Muscle of leg (tissue), 11 donors: Measurements from ENCODE around the gene ATRNL1. TPM values are rescaled to one million over a fixed set of nuclear protein-coding genes. Genes with fewer than 3 reads are reported as not detected.
"Not testable (repeated sequence)": the region's sequence is repeated elsewhere in the genome, so short reads cannot be mapped to it uniquely, and the experiment has no call there.

Experiments used
- DNase-seq: peaks from one replicate; pipeline ENCODE4 v3.0.0; 2013
- H3K27ac ChIP-seq: one replicate; pipeline ENCODE4 v1.5.1; 2013; ENCODE audit warnings: mild to moderate bottlenecking, low read length, control low read depth
- H3K27me3 ChIP-seq: one replicate; pipeline ENCODE4 v1.6.1; 2013; ENCODE audit warnings: low read length; ENCODE audit not compliant: control insufficient read depth, insufficient read depth
- H3K36me3 ChIP-seq: one replicate; pipeline ENCODE4 v1.6.1; 2013; ENCODE audit warnings: low read length; ENCODE audit not compliant: control insufficient read depth, insufficient read depth
- H3K4me1 ChIP-seq: one replicate; pipeline ENCODE4 v1.6.1; 2013; ENCODE audit warnings: low read length; ENCODE audit not compliant: control insufficient read depth, insufficient read depth
- H3K4me3 ChIP-seq: one replicate; pipeline ENCODE4 v1.5.1; 2013; ENCODE audit warnings: low read length, control low read depth
- H3K9me3 ChIP-seq: replicated peaks from 2 replicates; pipeline ENCODE4 v1.6.1; 2013; ENCODE audit warnings: low read depth, low read length; ENCODE audit not compliant: control insufficient read depth
- WGBS: methylation state at CpG from one replicate; pipeline ENCODE4 v1.1.5; 2013; ENCODE audit warnings: missing lambda C conversion rate; ENCODE audit not compliant: insufficient coverage; 5-methylcytosine and 5-hydroxymethylcytosine counted together
- polyA plus RNA-seq, 8 donors: library from polyadenylated mRNA; unstranded; fragments of 120-200 nt; gene quantifications; one replicate each; pipeline versions ENCODE4 v1.2.1 to v1.2.3, GENCODE V29; 2013; ENCODE audit warnings: inconsistent platforms in 1 of 8, low replicate concordance in 1 of 8; ENCODE audit not compliant: insufficient read length in 8 of 8, insufficient read depth in 1 of 8
- total RNA-seq: library from RNA; stranded (reverse); fragments of 120-200 nt; gene quantifications from one replicate; pipeline ENCODE4 v1.2.4, GENCODE V29; 2013

Gene ATRNL1
- total and polyA plus RNA-seq, 9 donors = 0.42 to 7.1 (median 0.92) TPM

GRCh38 chr10:115295213-115295805 lies 202.1 kb downstream of the ATRNL1 start:
- no peaks in the 10 kb centered on the region for H3K36me3 ChIP-seq
- no peak overlapping the region for H3K4me3 ChIP-seq
- H3K4me1 ChIP-seq = no peaks in the 10 kb centered on the region
- no peak for DNase-seq
- no peaks in the 10 kb centered on the region for H3K27me3 ChIP-seq
- peaks cover 2% of the 10 kb centered on the region for H3K9me3 ChIP-seq
- H3K27ac ChIP-seq = no peak overlapping the region
- 63% methylated on average over 5 of the region's 5 CpGs for WGBS

- no CpG with 5 or more reads among the region's 1 CpG for WGBS
- no peak for DNase-seq
- Histone ChIP-seq H3K27ac (no peak overlapping the region), H3K4me1 (no peaks in the 10 kb centered on the region), H3K4me3 (no peak overlapping the region), H3K36me3 (no peaks in the 10 kb centered on the region), H3K9me3 (no peaks in the 10 kb centered on the region), H3K27me3 (no peaks in the 10 kb centered on the region)
Observed at GRCh38 chr10:115300080-115300479, 206.9 kb downstream of the ATRNL1 start.

- H3K27me3 ChIP-seq, H3K4me1 ChIP-seq, H3K27ac ChIP-seq, H3K4me3 ChIP-seq, H3K9me3 ChIP-seq, DNase-seq, H3K36me3 ChIP-seq: not testable (repeated sequence)
- no CpG with 5 or more reads among the region's 1 CpG for WGBS
Observed at GRCh38 chr10:115319669-115320068, 226.5 kb downstream of the ATRNL1 start.

GRCh38 chr10:115321360-115321759 lies 228.2 kb downstream of the ATRNL1 start:
- no peaks in the 10 kb centered on the region for H3K4me1 ChIP-seq
- DNase-seq = no peak
- H3K36me3 ChIP-seq = no peaks in the 10 kb centered on the region
- no peaks in the 10 kb centered on the region for H3K27me3 ChIP-seq
- H3K4me3 ChIP-seq = no peak overlapping the region
- no peaks in the 10 kb centered on the region for H3K9me3 ChIP-seq
- no CpG with 5 or more reads among the region's 2 CpGs for WGBS
- no peak overlapping the region for H3K27ac ChIP-seq

- Histone ChIP-seq H3K36me3 (no peaks in the 10 kb centered on the region), H3K4me3 (no peak overlapping the region), H3K9me3 (no peaks in the 10 kb centered on the region), H3K4me1 (no peaks in the 10 kb centered on the region), H3K27ac (no peak overlapping the region), H3K27me3 (no peaks in the 10 kb centered on the region)
- DNase-seq = no peak
- WGBS = no CpG with 5 or more reads among the region's 2 CpGs
Observed at GRCh38 chr10:115328331-115328730, 235.2 kb downstream of the ATRNL1 start.

GRCh38 chr10:115335366-115335765 lies 242.2 kb downstream of the ATRNL1 start:
- no peaks in the 10 kb centered on the region for H3K36me3 ChIP-seq
- H3K27ac ChIP-seq = no peak overlapping the region
- no CpG with 5 or more reads among the region's 1 CpG for WGBS
- no peaks in the 10 kb centered on the region for H3K4me1 ChIP-seq
- H3K27me3 ChIP-seq = no peaks in the 10 kb centered on the region
- no peak for DNase-seq
- no peak overlapping the region for H3K4me3 ChIP-seq
- H3K9me3 ChIP-seq = no peaks in the 10 kb centered on the region

GRCh38 chr10:115355162-115355760 lies 262.1 kb downstream of the ATRNL1 start:
- DNase-seq = peak; percentile 69
- H3K4me1 ChIP-seq = no peaks in the 10 kb centered on the region
- no peaks in the 10 kb centered on the region for H3K36me3 ChIP-seq
- H3K27ac ChIP-seq = no peak overlapping the region
- H3K4me3 ChIP-seq = no peak overlapping the region
- no peaks in the 10 kb centered on the region for H3K9me3 ChIP-seq
- H3K27me3 ChIP-seq = no peaks in the 10 kb centered on the region
- 0% methylated on average over 1 of the region's 2 CpGs for WGBS

GRCh38 chr10:115367920-115368319 lies 274.8 kb downstream of the ATRNL1 start:
- not testable (repeated sequence) for H3K36me3 ChIP-seq, H3K4me3 ChIP-seq, DNase-seq, H3K9me3 ChIP-seq, H3K27ac ChIP-seq, H3K4me1 ChIP-seq, H3K27me3 ChIP-seq
- WGBS = 95% methylated on average over 17 of the region's 18 CpGs

- Histone ChIP-seq H3K27ac (no peak overlapping the region), H3K4me3 (no peak overlapping the region), H3K27me3 (no peaks in the 10 kb centered on the region), H3K9me3 (no peaks in the 10 kb centered on the region), H3K36me3 (no peaks in the 10 kb centered on the region), H3K4me1 (no peaks in the 10 kb centered on the region)
- WGBS = no CpG with 5 or more reads among the region's 1 CpG
- no peak for DNase-seq
Observed at GRCh38 chr10:115379064-115379463, 285.9 kb downstream of the ATRNL1 start.

GRCh38 chr10:115384665-115385064 lies 291.5 kb downstream of the ATRNL1 start:
- H3K4me3 ChIP-seq = no peak overlapping the region
- no peaks in the 10 kb centered on the region for H3K27me3 ChIP-seq
- H3K36me3 ChIP-seq = no peaks in the 10 kb centered on the region
- WGBS = no CpG with 5 or more reads among the region's 1 CpG
- H3K4me1 ChIP-seq = no peaks in the 10 kb centered on the region
- H3K27ac ChIP-seq = no peak overlapping the region
- DNase-seq = no peak
- no peaks in the 10 kb centered on the region for H3K9me3 ChIP-seq

- Histone ChIP-seq H3K27me3 (no peaks in the 10 kb centered on the region), H3K27ac (no peak overlapping the region), H3K36me3 (no peaks in the 10 kb centered on the region), H3K4me3 (no peak overlapping the region), H3K4me1 (no peaks in the 10 kb centered on the region), H3K9me3 (no peaks in the 10 kb centered on the region)
- DNase-seq = no peak
- WGBS = no CpG with 5 or more reads among the region's 1 CpG
Observed at GRCh38 chr10:115390607-115391006, 297.4 kb downstream of the ATRNL1 start.
